Endothelial cell of umbilical vein (primary cell): ENCODE data around the gene MTMR3. TPM values are rescaled to one million over a fixed set of nuclear protein-coding genes. Genes with fewer than 3 reads are reported as not detected.

Experiments
- BruUV-seq: library from RNA; stranded (reverse); fragments of 400-500 nt; replicated peaks from 2 replicates; lab custom pipeline; 2021; lab: Mats Ljungman, UMichigan
- CTCF ChIA-PET: fragments of 300-600, 350-600 bp; sonication (Branson Sonifier 250); formaldehyde crosslinking; loops from one replicate; lab custom pipeline; 2021; ENCODE audit warnings: antibody characterized with exemption, inconsistent platforms; lab: Charles Lee
- POLR2A ChIA-PET: fragments of 300-600, 350-600 bp; sonication (Branson Sonifier 250); formaldehyde crosslinking; loops from one replicate; lab custom pipeline; 2021; ENCODE audit warnings: antibody characterized with exemption, inconsistent platforms; lab: Charles Lee
- DNase-seq: peaks from one replicate; pipeline ENCODE4 v3.0.0-alpha.2; 2011; ENCODE audit warnings: low read depth, low spot score
- FAIRE-seq: peaks from 2 replicates; lab custom pipeline; 2011; peaks lifted over from hg19 to GRCh38; lab: Jason Lieb, UNC
- H2AFZ ChIP-seq: 2 replicates; pipeline ENCODE4 v1.6.0; 2012; ENCODE audit warnings: low read depth, low read length, control low read depth, inconsistent platforms
- H3K27ac ChIP-seq: 2 replicates; pipeline ENCODE4 v1.5.1; 2011; ENCODE audit warnings: low read depth, mild to moderate bottlenecking, control low read depth, low read length, moderate library complexity; ENCODE audit not compliant: insufficient read depth
- H3K27me3 ChIP-seq, 2 experiments: 2 replicates each; pipeline versions ENCODE4 v1.6.0 to v1.6.1; 2011; ENCODE audit warnings: low read length in 2 of 2, mixed read lengths in 1 of 2; ENCODE audit not compliant: control insufficient read depth in 2 of 2, insufficient read depth in 2 of 2
- H3K36me3 ChIP-seq, 2 experiments: 2 replicates in 1 of 2; 3 replicates in 1 of 2; pipeline ENCODE4 v1.5.1; 2011; ENCODE audit warnings: low read length in 2 of 2, mild to moderate bottlenecking in 1 of 2, moderate library complexity in 1 of 2; ENCODE audit not compliant: control insufficient read depth in 2 of 2, insufficient read depth in 2 of 2; ENCODE audit errors: extremely low read depth in 1 of 2
- H3K4me1 ChIP-seq: 3 replicates; pipeline ENCODE4 v1.5.1; 2011; ENCODE audit warnings: mild to moderate bottlenecking, low read length; ENCODE audit not compliant: control insufficient read depth, insufficient read depth; ENCODE audit errors: extremely low read depth
- H3K4me2 ChIP-seq: 2 replicates; pipeline ENCODE4 v1.6.1; 2011; ENCODE audit warnings: low read length, control low read depth, mixed read lengths; ENCODE audit not compliant: insufficient read depth
- H3K4me3 ChIP-seq, 3 experiments: fragments of 200-600 bp in 1 of 3; sonication (generic), shearing (Covaris generic) in 1 of 3; replicated peaks in 1 of 3; 2 replicates each; pipeline ENCODE4 v1.5.1; 2011 to 2016; ENCODE audit warnings: control low read depth in 3 of 3, low read length in 3 of 3, mild to moderate bottlenecking in 2 of 3, inconsistent platforms in 1 of 3, low read depth in 1 of 3, moderate library complexity in 1 of 3; ENCODE audit not compliant: insufficient read depth in 1 of 3
- H3K79me2 ChIP-seq: 2 replicates; pipeline ENCODE4 v1.6.0; 2012; ENCODE audit warnings: low read length, inconsistent platforms; ENCODE audit not compliant: control insufficient read depth, insufficient read depth
- H3K9ac ChIP-seq: replicated peaks from 2 replicates; pipeline ENCODE3; 2011; ENCODE audit warnings: low read length, control low read depth; ENCODE audit not compliant: insufficient read depth; ENCODE audit errors: extremely low read depth
- H3K9me1 ChIP-seq: replicated peaks from 3 replicates; pipeline ENCODE4 v1.6.0; 2011; ENCODE audit warnings: mild to moderate bottlenecking, low read length; ENCODE audit not compliant: control insufficient read depth, insufficient read depth; ENCODE audit errors: extremely low read depth
- H3K9me3 ChIP-seq: replicated peaks from 2 replicates; pipeline ENCODE4 v1.5.1; 2012; ENCODE audit warnings: low read length, inconsistent platforms; ENCODE audit not compliant: control insufficient read depth, insufficient read depth
- H4K20me1 ChIP-seq: replicated peaks from 2 replicates; pipeline ENCODE3; 2011; ENCODE audit warnings: mild to moderate bottlenecking, low read length; ENCODE audit not compliant: control insufficient read depth, insufficient read depth; ENCODE audit errors: extremely low read depth
- EZH2 ChIP-seq: IDR thresholded peaks from 2 replicates; pipeline ENCODE4 v1.6.1; 2012; ENCODE audit warnings: borderline replicate concordance, low read depth, mild to moderate bottlenecking, moderate library complexity, low read length, inconsistent platforms; ENCODE audit not compliant: severe bottlenecking
- GATA2 ChIP-seq: IDR thresholded peaks from 2 replicates; pipeline ENCODE4 v1.7.0; 2011; ENCODE audit warnings: low read depth, mild to moderate bottlenecking, moderate library complexity, mixed read lengths, low read length; ENCODE audit not compliant: insufficient read length, insufficient read depth
- JUN ChIP-seq: IDR thresholded peaks from 2 replicates; pipeline ENCODE4 v1.6.1; 2011; ENCODE audit warnings: borderline replicate concordance, low read depth; ENCODE audit not compliant: insufficient read length, insufficient read depth
- MAX ChIP-seq: IDR thresholded peaks from 2 replicates; pipeline ENCODE4 v1.6.1; 2011; ENCODE audit not compliant: insufficient read depth, insufficient read length
- MYC ChIP-seq: IDR thresholded peaks from one replicate; pipeline ENCODE4 v1.6.1; 2011; ENCODE audit warnings: mild to moderate bottlenecking, low read depth, low read length
- POLR2A ChIP-seq: IDR thresholded peaks from 2 replicates; pipeline ENCODE4 v1.6.1; 2012; ENCODE audit warnings: low read depth, mild to moderate bottlenecking, control low read depth, low read length
- POLR2AphosphoS5 ChIP-seq: IDR thresholded peaks from 2 replicates; pipeline ENCODE4 v1.6.1; 2012; ENCODE audit warnings: low read depth, mild to moderate bottlenecking, control low read depth, low read length, moderate library complexity; ENCODE audit not compliant: insufficient read depth
- dilution Hi-C: fragments of 300-500 bp; cut with MboI; formaldehyde crosslinking; loops from one replicate; pipeline ENCODE4 v1.15.0; 2019; ENCODE audit warnings: low sequenced_read_pairs; ENCODE audit not compliant: extremely low pct_ligation_motif_present
- intact Hi-C: fragments of 100-400 bp; cut with micrococcal nuclease; formaldehyde crosslinking; loops from one replicate; pipeline ENCODE4 v1.10.0; 2022
- polyA plus RNA-seq, 4 experiments: library from polyadenylated mRNA; depleted of rRNA in 3 of 4; stranded (reverse) in 3 of 4; unstranded in 1 of 4; fragments of >200 nt; gene quantifications; 2 replicates each; pipeline versions ENCODE4 v1.2.1 to v1.2.3, GENCODE V29; 2011 to 2012; ENCODE audit warnings: missing spikeins in 1 of 4
- total RNA-seq: library from RNA; stranded (reverse); gene quantifications from 2 replicates; pipeline ENCODE4 v1.2.3, GENCODE V29; 2021

MTMR3 gene
- total and polyA plus RNA-seq, 2 donors (not counting 3 experiments of a cell fraction or from before 2014, with no cell fraction given): 30.1 to 36.5 TPM

- TF ChIP-seq POLR2AphosphoS5: no peak
- TF ChIP-seq MAX: no peak
- no peak for TF ChIP-seq MYC
- no peak for TF ChIP-seq JUN
- no peak for TF ChIP-seq GATA2
- no peak overlapping the region for H3K9ac ChIP-seq
- H2AFZ ChIP-seq: no peak overlapping the region
- no peak for DNase-seq
- ChIA-PET CTCF (interaction anchor here (1.3 kb wide), 2 partner anchors 22 to 83 kb away, joined by 3 to 5 read pairs; no protein-coding TSS in a partner anchor), POLR2A (no interaction called here)
- no peak overlapping the region for H3K4me2 ChIP-seq
- no peaks in the 10 kb centered on the region for H3K9me1 ChIP-seq
- no peak overlapping the region for H3K27ac ChIP-seq
- no peaks in the 10 kb centered on the region for H3K9me3 ChIP-seq
- no peak for FAIRE-seq
- H3K27me3 ChIP-seq: no peaks in the 10 kb centered on the region
- H3K4me3 ChIP-seq: no peak overlapping the region
- dilution Hi-C loops (no loop called here), intact Hi-C loops (no loop called here)
- no peaks in the 10 kb centered on the region for H4K20me1 ChIP-seq
- peaks cover 8 to 24% of the 10 kb centered on the region in 2 experiments for H3K36me3 ChIP-seq
- no peaks in the 10 kb centered on the region for H3K4me1 ChIP-seq
- H3K79me2 ChIP-seq: no peaks in the 10 kb centered on the region
- no TSS peak for BruUV-seq
These were observed 144.8 kb downstream of the MTMR3 start for GRCh38 chr22:30027791-30028190.

- no peak overlapping the region for H3K27ac ChIP-seq
- H4K20me1 ChIP-seq: no peaks in the 10 kb centered on the region
- no peaks in the 10 kb centered on the region for H3K9me3 ChIP-seq
- POLR2A ChIA-PET: no interaction called here
- H3K36me3 ChIP-seq: peaks cover 8 to 21% of the 10 kb centered on the region in 2 experiments
- FAIRE-seq (no peak), DNase-seq (no peak)
- TF ChIP-seq POLR2A (no peak), EZH2 (no peak)
- dilution Hi-C loops (no loop called here), intact Hi-C loops (no loop called here)
- H3K9ac ChIP-seq: no peak overlapping the region
- H3K4me1 ChIP-seq: no peaks in the 10 kb centered on the region
- no peaks in the 10 kb centered on the region for H3K27me3 ChIP-seq
- H2AFZ ChIP-seq: no peak overlapping the region
- no peak overlapping the region for H3K4me2 ChIP-seq
- CTCF ChIA-PET: interaction anchor here (0.8 to 1.7 kb wide), 4 partner anchors 10 to 60 kb away, joined by 3 to 5 read pairs (median 4); no protein-coding TSS in a partner anchor
- H3K4me3 ChIP-seq: no peak overlapping the region
- H3K79me2 ChIP-seq: no peaks in the 10 kb centered on the region
- no peaks in the 10 kb centered on the region for H3K9me1 ChIP-seq
- BruUV-seq: no TSS peak
These were observed 145.8 kb downstream of the MTMR3 start for GRCh38 chr22:30028731-30029130.
